DOHH2 (cell line): ENCODE measurements around the gene MKKS.

ENCODE experiments used
- CTCF ChIP-seq: fragments of 200-600 bp; sonication (generic); IDR thresholded peaks from one replicate; pipeline ENCODE4 v1.5.1; 2014; ENCODE audit warnings: antibody characterized with exemption, mild to moderate bottlenecking, low read depth, low read length; ENCODE audit not compliant: poor library complexity, severe bottlenecking
- EZH2phosphoT487 ChIP-seq: fragments of 200-600 bp; sonication (generic); IDR thresholded peaks from 2 replicates; pipeline ENCODE4 v1.6.1; 2017; ENCODE audit warnings: borderline replicate concordance, mild to moderate bottlenecking, antibody characterized with exemption, low read length, moderate library complexity, mixed read lengths

DNA sequence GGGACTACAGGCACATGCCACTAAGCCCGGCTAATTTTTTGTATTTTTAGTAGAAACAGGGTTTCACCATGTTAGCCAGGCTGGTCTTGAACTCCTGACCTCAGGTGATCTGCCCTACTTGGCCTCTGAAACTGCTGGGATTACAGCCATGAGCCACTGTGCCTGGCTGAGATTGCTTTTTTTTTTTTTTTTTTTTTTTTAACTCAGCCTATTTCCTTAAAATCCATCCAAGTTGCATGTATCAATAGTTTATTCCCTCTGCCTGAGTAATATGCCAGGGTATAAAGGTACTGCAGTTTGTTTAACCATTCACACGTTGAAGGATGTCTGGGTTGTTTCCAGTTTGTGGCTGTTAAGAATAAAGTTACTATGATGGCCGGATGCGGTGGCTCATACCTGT lies 11.7 kb upstream of the MKKS start:
- TF ChIP-seq CTCF (no peak), EZH2phosphoT487 (no peak)
